ENCODE results near the gene ADK.

DNA sequence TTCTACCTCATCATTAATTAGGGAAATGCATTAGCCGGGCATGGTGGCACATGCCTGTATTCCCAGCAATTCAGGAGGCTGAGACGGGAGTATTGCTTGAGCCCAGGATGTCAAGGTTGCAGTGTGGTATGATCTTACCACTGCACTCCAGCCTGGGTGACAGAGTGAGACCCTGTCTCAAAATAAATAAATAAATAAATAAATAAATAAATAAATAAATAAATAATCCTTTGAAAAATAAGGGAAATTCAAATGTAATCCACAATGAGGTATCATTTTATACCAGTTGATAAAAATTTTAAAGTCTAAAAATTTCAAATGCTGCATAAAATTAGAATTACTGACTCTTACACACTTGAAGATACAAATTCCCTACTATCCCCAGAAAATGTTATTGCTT lies 334.3 kb downstream of the ADK start:
- TF ChIP-seq POLR2AphosphoS5 (IDR thresholded peaks at IDR 0.05) (no peak), POLR2A (IDR thresholded peaks at IDR 0.05) (no peak)
- TF ChIP-seq, protein P1, sequence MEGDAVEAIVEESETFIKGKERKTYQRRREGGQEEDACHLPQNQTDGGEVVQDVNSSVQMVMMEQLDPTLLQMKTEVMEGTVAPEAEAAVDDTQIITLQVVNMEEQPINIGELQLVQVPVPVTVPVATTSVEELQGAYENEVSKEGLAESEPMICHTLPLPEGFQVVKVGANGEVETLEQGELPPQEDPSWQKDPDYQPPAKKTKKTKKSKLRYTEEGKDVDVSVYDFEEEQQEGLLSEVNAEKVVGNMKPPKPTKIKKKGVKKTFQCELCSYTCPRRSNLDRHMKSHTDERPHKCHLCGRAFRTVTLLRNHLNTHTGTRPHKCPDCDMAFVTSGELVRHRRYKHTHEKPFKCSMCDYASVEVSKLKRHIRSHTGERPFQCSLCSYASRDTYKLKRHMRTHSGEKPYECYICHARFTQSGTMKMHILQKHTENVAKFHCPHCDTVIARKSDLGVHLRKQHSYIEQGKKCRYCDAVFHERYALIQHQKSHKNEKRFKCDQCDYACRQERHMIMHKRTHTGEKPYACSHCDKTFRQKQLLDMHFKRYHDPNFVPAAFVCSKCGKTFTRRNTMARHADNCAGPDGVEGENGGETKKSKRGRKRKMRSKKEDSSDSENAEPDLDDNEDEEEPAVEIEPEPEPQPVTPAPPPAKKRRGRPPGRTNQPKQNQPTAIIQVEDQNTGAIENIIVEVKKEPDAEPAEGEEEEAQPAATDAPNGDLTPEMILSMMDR (IDR thresholded peaks at IDR 0.05 in 8 of 11, conservative IDR thresholded peaks at IDR 0.05 in 3 of 11) = no peak
